Motor neuron (in vitro differentiated cells): ENCODE measurements around the gene PRAMEF10. TPM values are rescaled to one million over a fixed set of nuclear protein-coding genes. Genes with fewer than 3 reads are reported as not detected.
"Not testable (repeated sequence)": the region's sequence is repeated elsewhere in the genome, so short reads cannot be mapped to it uniquely, and the experiment has no call there.

ENCODE experiments used
- ATAC-seq, 8 experiments: fragments of 200-7000 bp; cut with Tn5 transposase; replicated peaks in 6 of 8; 2 replicates each; pipeline ENCODE4 v1.8.0; 2021; ENCODE audit warnings: mild to moderate bottlenecking in 8 of 8, moderate library complexity in 8 of 8
- H3K27ac ChIP-seq, 2 donors: fragments of 250-450 bp; sonication (Bioruptor Pico); 2 replicates each; pipeline ENCODE4 v1.9.0; 2021; ENCODE audit warnings: antibody characterized with exemption in 2 of 2, mild to moderate bottlenecking in 2 of 2, moderate library complexity in 1 of 2
- H3K4me1 ChIP-seq, 2 donors: fragments of 250-450 bp; sonication (Bioruptor Pico); replicated peaks in 1 of 2; 2 replicates each; pipeline ENCODE4 v1.6.1; 2021; ENCODE audit warnings: antibody characterized with exemption in 2 of 2, mild to moderate bottlenecking in 2 of 2, moderate library complexity in 1 of 2
- H3K4me3 ChIP-seq, 5 donors: fragments of 250-450 bp; sonication (Bioruptor Pico); 2 replicates each; pipeline ENCODE4 v1.9.0; 2021; ENCODE audit warnings: antibody characterized with exemption in 5 of 5, mild to moderate bottlenecking in 5 of 5, moderate library complexity in 4 of 5
- WGBS, 10 experiments: fragments of 450-650 bp; shearing (Covaris generic); methylation state at CpG; one replicate each; pipeline ENCODE4 v1.0.0; 2022; 5-methylcytosine and 5-hydroxymethylcytosine counted together
- in situ Hi-C, 9 experiments: fragments of 400-800 bp; cut with MboI; loops; one replicate each; pipeline ENCODE4 v1.15.0; 2021; ENCODE audit warnings: low sequenced_read_pairs in 9 of 9, low pct_unique_long_range_greater_than_20kb in 2 of 9; ENCODE audit not compliant: unreplicated experiment in 9 of 9
- total RNA-seq, 8 experiments: library from RNA; unstranded; fragments of 300-600 nt; gene quantifications; 2 replicates each; pipeline versions ENCODE4 v1.2.3 to v1.2.4, GENCODE V29; 2022

The PRAMEF10 gene
- total RNA-seq, 8 experiments from 2014 or later, result 0.57 TPM; not detected in 7

DNA sequence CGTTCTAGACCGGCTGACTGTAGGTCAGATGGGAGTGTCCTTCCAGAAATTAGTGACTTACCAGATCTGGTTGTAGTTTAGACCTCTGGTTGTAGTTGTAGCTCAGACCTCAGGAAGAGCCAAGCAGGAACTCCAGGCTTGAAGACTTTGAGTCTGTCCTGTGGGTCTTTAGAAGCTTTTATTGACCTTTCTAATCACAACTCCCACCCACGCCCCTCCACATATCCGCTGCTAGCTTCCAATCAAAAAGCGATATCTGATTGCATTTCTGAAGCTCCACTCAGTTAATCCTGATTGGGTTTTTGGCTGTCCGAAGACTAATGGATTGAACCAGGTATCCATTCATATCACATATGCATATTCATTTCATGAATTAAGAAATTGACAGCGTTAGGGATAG, 49.5 kb downstream of the PRAMEF10 start, which contains the start of gene HNRNPCL1:
HNRNPCL1 (minus strand) TSS at position 101 of the 400 bp plus-strand sequence. CDS start 431 bp downstream, outside the sequence.
- 30 to 87% (median 55%) methylated on average over 1 to 6 of the region's 7 CpGs; no CpG with 5 or more reads in 2 of the 10 experiments for WGBS, 10 experiments

More for the DNA sequence above, 49.5 kb downstream of the PRAMEF10 start, which contains the start of gene HNRNPCL1:
- H3K4me1 ChIP-seq, H3K27ac ChIP-seq, ATAC-seq, H3K4me3 ChIP-seq, in situ Hi-C loops: not testable (repeated sequence)

Other genes with a start within 250 kb of the PRAMEF10 start
- gene AADACL3, start 182.2 kb downstream of the PRAMEF10 start, total RNA-seq, result under 1 TPM in 4 of 8 experiments, not detected in 4; 0.10 to 0.38 (median 0.14) TPM
- gene CFAP107, start 152.1 kb downstream of the PRAMEF10 start, total RNA-seq, result 10 to 100 TPM in 1 of 8 experiments, 1 to 10 TPM in 1, under 1 TPM in 4, not detected in 2; 0.05 to 16.8 (median 0.47) TPM
- under 1 TPM in 5 of 8 experiments, not detected in 3; 0.14 to 0.86 (median 0.21) TPM for gene PRAMEF12, start 124.5 kb downstream of the PRAMEF10 start, total RNA-seq
- gene PRAMEF1, start 106.9 kb downstream of the PRAMEF10 start, total RNA-seq, result under 1 TPM in 4 of 8 experiments, not detected in 4; 0.18 to 0.66 (median 0.25) TPM
- gene PRAMEF11, start 66.9 kb downstream of the PRAMEF10 start, total RNA-seq, result under 1 TPM in 1 of 8 experiments, not detected in 7; 0.19 TPM
- under 1 TPM in 3 of 8 experiments, not detected in 5; 0.18 to 0.81 (median 0.31) TPM for gene HNRNPCL1, start 49.5 kb downstream of the PRAMEF10 start, total RNA-seq
- under 1 TPM in 2 of 8 experiments, not detected in 6; 0.21 to 0.52 TPM for gene PRAMEF2, start 41.2 kb downstream of the PRAMEF10 start, total RNA-seq
- under 1 TPM in 1 of 8 experiments, not detected in 7; 0.33 TPM for gene PRAMEF4, start 12.1 kb downstream of the PRAMEF10 start, total RNA-seq
- not detected for gene PRAMEF7, start 18.3 kb upstream of the PRAMEF10 start, total RNA-seq
- under 1 TPM in 2 of 8 experiments, not detected in 6; 0.17 to 0.38 TPM for gene PRAMEF6, start 49.3 kb upstream of the PRAMEF10 start, total RNA-seq
- under 1 TPM in 2 of 8 experiments, not detected in 6; 0.14 to 0.19 TPM for gene PRAMEF27, start 158.3 kb upstream of the PRAMEF10 start, total RNA-seq
- gene HNRNPCL3, start 162.5 kb upstream of the PRAMEF10 start, total RNA-seq, result under 1 TPM in 2 of 8 experiments, not detected in 6; 0.32 to 0.71 TPM
- under 1 TPM in 1 of 8 experiments, not detected in 7; 0.13 TPM for gene PRAMEF25, start 172.5 kb upstream of the PRAMEF10 start, total RNA-seq
- gene HNRNPCL2, start 218.6 kb upstream of the PRAMEF10 start, total RNA-seq, result under 1 TPM in 3 of 8 experiments, not detected in 5; 0.18 to 0.38 (median 0.25) TPM